ENCODE results near the gene LRP2.

Gene LRP2

GRCh38 chr2:169290433-169290832, 71.9 kb downstream of the LRP2 start:
- no peak for DNase-seq (ENCODE audit: extremely low spot score)
- TF ChIP-seq CTCF (IDR thresholded peaks at IDR 0.05; ENCODE audit: control extremely low read depth, extremely low read depth, low read depth, missing control alignments): no peak
- ChIA-PET POLR2A (no interaction called here), CTCF (interaction anchor here (1.3 kb wide), 1 partner anchor 13 kb away, joined by 3 read pairs; no protein-coding TSS in a partner anchor)

- POLR2A ChIA-PET: no interaction called here
- no peak for TF ChIP-seq CTCF (IDR thresholded peaks at IDR 0.05; ENCODE audit: control extremely low read depth, extremely low read depth, low read depth, missing control alignments)
- no peak for DNase-seq (ENCODE audit: extremely low spot score)
- CTCF ChIA-PET: no interaction called here
These were observed 74.7 kb downstream of the LRP2 start for GRCh38 chr2:169287666-169288065.

GRCh38 chr2:169286624-169287231, 75.6 kb downstream of the LRP2 start:
- no peak for DNase-seq (ENCODE audit: extremely low spot score)
- no peak for TF ChIP-seq CTCF (IDR thresholded peaks at IDR 0.05; ENCODE audit: control extremely low read depth, extremely low read depth, low read depth, missing control alignments)
- ChIA-PET POLR2A (no interaction called here), CTCF (no interaction called here)

- CTCF ChIA-PET: no interaction called here
- DNase-seq (ENCODE audit: extremely low spot score): no peak
- no peak for TF ChIP-seq CTCF (IDR thresholded peaks at IDR 0.05; ENCODE audit: control extremely low read depth, extremely low read depth, low read depth, missing control alignments)
- POLR2A ChIA-PET: no interaction called here
These were observed 76.7 kb downstream of the LRP2 start for GRCh38 chr2:169285531-169286235.

GRCh38 chr2:169280502-169280901, 81.8 kb downstream of the LRP2 start:
- POLR2A ChIA-PET: no interaction called here
- no peak for DNase-seq (ENCODE audit: extremely low spot score)
- CTCF ChIA-PET: no interaction called here
- TF ChIP-seq CTCF (IDR thresholded peaks at IDR 0.05; ENCODE audit: control extremely low read depth, extremely low read depth, low read depth, missing control alignments): no peak

GRCh38 chr2:169275696-169276444, 86.5 kb downstream of the LRP2 start:
- no peak for DNase-seq (ENCODE audit: extremely low spot score)
- no peak for TF ChIP-seq CTCF (IDR thresholded peaks at IDR 0.05; ENCODE audit: control extremely low read depth, extremely low read depth, low read depth, missing control alignments)
- POLR2A ChIA-PET: no interaction called here
- CTCF ChIA-PET: interaction anchor here (1.4 to 1.5 kb wide), 3 partner anchors 10 to 167 kb away, joined by 3 to 5 read pairs (median 3); no protein-coding TSS in a partner anchor
